Dendritic cell treated with granulocyte-macrophage colony-stimulating factor and Interleukin-4, amounts not matched to agents 40 ng/mL and 50 ng/mL, for 4 days (primary cell): Measurements from ENCODE around the gene PDZD7.

Source experiments
- H3K27ac Mint-ChIP-seq: one replicate; pipeline ENCODE4 v1.8.0; 2022; ENCODE audit warnings: mild to moderate bottlenecking, mixed read lengths
- H3K27me3 Mint-ChIP-seq: one replicate; pipeline ENCODE4 v1.8.0; 2022; ENCODE audit warnings: mild to moderate bottlenecking, mixed read lengths
- H3K36me3 Mint-ChIP-seq: one replicate; pipeline ENCODE4 v1.8.0; 2022; ENCODE audit warnings: low read depth, mixed read lengths
- H3K4me1 Mint-ChIP-seq: one replicate; pipeline ENCODE4 v1.8.0; 2022; ENCODE audit warnings: low read depth, mixed read lengths
- H3K4me3 Mint-ChIP-seq: one replicate; pipeline ENCODE4 v1.8.0; 2022; ENCODE audit warnings: mild to moderate bottlenecking, moderate library complexity, mixed read lengths
- H3K9me3 Mint-ChIP-seq: one replicate; pipeline ENCODE4 v1.8.0; 2022; ENCODE audit warnings: mixed read lengths
- intact Hi-C: fragments of 100-400 bp; cut with micrococcal nuclease; formaldehyde crosslinking; loops from one replicate; pipeline ENCODE4 v1.15.0; 2022

Gene PDZD7

DNA sequence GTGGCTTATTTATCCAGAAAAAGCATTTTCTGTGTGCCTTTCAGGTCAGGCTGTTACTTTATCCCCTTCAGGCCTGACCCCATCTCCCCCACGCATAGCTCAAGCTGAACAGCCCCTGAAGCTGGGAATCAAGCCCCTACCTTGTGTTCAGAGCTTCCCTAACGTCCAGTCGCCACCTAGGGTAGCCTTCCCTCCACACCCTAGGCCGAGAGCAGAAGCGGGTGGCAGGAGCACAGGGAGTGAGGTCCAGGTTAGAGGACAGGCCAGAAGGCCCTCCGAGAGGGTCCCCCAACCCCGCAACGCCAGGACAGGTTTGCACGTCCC, 62.1 kb downstream of the PDZD7 start:
- peak overlapping the region; percentile 58 for H3K4me3 Mint-ChIP-seq
- peak overlapping the region; percentile 35 for H3K27ac Mint-ChIP-seq
- H3K36me3 Mint-ChIP-seq: peaks cover 22% of the 10 kb centered on the region
- H3K9me3 Mint-ChIP-seq: no peaks in the 10 kb centered on the region
- H3K27me3 Mint-ChIP-seq: peaks cover 23% of the 10 kb centered on the region
- intact Hi-C loops: loop anchor here (10.0 kb wide), 1 partner anchor 46 kb away; no protein-coding TSS in a partner anchor
- peaks cover 27% of the 10 kb centered on the region for H3K4me1 Mint-ChIP-seq

DNA sequence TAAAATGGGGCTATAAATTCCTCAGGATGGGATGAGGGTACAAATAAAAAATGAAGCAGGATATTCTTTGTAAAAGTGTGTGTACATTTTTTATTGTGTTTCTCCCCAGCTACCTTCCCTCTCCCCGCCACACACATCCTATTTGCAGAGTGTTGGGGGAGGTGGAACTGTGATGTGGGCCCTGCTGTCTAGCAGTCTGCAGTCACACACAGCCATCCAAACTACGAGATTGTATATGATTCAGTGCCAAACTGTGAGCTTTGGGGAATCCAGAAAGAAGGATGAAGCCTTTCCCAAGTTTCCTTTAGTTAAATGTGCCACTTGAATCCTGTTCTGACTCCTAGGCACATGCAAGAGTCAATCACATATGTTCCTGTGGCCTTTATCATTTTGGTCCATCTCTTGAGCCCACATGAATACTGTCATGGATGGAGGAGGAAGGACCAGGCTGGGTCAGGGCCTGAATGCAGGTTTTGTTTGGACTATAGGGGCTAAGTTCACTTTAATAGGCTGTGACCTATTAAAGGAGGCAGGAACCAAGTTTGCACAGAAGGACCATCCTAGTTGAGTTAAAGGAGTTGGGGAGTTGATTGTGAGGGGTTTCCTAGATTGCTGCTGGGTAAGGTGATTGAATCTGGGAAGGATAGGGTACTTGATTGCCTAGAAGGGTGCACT, 62.7 kb downstream of the PDZD7 start:
- Mint-ChIP-seq H3K36me3 (peaks cover 28% of the 10 kb centered on the region), H3K9me3 (no peaks in the 10 kb centered on the region), H3K4me1 (peaks cover 27% of the 10 kb centered on the region), H3K27ac (no peak overlapping the region), H3K4me3 (no peak overlapping the region), H3K27me3 (peaks cover 23% of the 10 kb centered on the region)
- intact Hi-C loops: loop anchor here (10.0 kb wide), 1 partner anchor 47 kb away; no protein-coding TSS in a partner anchor

DNA sequence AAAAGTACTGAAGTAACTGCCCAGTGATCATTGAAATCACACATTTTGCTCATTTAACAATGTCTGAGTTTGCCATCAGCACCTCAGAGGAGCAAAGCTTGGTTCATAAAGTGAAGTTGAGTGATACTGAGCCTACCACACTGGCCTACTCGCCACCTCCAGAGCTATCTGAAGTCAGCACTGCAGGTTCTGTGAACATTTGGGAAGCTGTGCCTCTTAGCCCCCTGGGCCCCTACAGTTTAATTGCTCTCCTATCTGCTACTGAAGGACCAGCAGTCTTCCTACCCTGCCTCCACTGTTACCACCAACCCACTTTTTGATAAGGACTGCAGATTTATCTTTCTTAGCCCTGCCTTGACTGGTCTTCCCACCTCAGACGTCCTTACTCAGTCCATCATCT, 63.6 kb downstream of the PDZD7 start:
- no peaks in the 10 kb centered on the region for H3K9me3 Mint-ChIP-seq
- no peak overlapping the region for H3K4me3 Mint-ChIP-seq
- no peak overlapping the region for H3K27ac Mint-ChIP-seq
- H3K4me1 Mint-ChIP-seq: peaks cover 27% of the 10 kb centered on the region
- intact Hi-C loops: loop anchor here (10.0 kb wide), 1 partner anchor 47 kb away; no protein-coding TSS in a partner anchor
- H3K27me3 Mint-ChIP-seq: peaks cover 23% of the 10 kb centered on the region
- peaks cover 37% of the 10 kb centered on the region for H3K36me3 Mint-ChIP-seq

DNA sequence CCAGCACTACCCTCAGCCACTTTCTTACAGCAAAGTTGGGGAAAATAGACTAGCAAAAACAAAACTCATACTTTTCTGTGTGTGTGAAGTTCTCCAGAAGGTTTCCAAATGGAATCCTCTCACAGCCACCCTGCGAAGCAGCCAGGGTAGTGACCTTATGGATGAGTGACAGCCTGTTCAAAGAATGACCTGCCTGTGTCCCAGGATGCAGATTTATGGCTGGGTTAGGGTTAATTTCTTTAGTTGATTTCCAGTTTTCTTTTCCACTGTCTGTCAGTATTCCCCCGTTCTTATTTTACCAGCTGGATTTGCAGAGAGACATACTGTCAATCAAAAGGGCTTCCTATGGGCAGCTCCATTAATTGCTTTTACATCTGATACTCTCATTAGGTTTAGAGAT, 64.0 kb downstream of the PDZD7 start:
- Mint-ChIP-seq H3K9me3 (no peaks in the 10 kb centered on the region), H3K4me3 (no peak overlapping the region), H3K27me3 (peaks cover 23% of the 10 kb centered on the region), H3K4me1 (peaks cover 27% of the 10 kb centered on the region), H3K36me3 (peaks cover 41% of the 10 kb centered on the region), H3K27ac (no peak overlapping the region)
- intact Hi-C loops: loop anchor here (10.0 kb wide), 1 partner anchor 48 kb away; no protein-coding TSS in a partner anchor

DNA sequence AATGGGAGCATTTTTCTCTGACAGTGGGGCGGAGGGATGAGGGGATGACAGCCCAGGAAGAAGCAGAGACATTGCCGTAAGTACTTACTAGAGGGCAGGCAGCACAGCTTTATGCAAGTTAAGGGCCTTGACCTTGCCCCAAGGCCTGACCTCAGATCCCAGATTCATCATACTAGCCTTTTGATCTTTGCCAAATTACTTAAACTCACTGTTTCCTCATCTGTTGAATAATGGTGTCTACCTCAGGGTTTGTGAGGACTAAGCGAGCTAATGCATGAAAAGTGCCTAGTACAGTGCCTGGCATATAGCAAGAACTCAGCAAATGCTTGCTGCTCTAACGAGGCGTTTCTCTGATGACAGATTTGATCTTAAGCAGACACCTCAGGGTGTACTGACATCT, 65.1 kb downstream of the PDZD7 start:
- no peaks in the 10 kb centered on the region for H3K9me3 Mint-ChIP-seq

DNA sequence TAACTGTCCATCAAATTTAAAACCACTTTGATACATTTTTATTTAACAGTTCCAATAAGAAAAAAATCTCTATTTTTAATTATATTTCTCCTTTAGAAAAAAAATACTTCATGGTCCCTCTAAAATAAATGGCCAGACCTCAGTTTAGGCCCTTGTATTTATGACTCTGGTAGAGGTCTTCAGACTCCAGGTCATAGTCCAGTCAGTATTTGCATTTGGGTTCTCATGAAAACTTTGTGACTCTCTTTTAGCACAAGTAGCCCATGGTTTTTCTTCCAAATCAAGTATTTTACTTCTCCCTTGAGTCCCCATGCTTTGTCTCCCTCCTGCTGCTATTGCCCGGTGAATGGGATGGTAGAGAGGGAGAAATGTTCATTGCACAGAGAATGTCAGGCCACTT, 67.1 kb downstream of the PDZD7 start:
- Mint-ChIP-seq H3K36me3 (peaks cover 61% of the 10 kb centered on the region), H3K4me3 (no peak overlapping the region), H3K27me3 (peaks cover 6% of the 10 kb centered on the region), H3K4me1 (peaks cover 28% of the 10 kb centered on the region), H3K9me3 (no peaks in the 10 kb centered on the region), H3K27ac (no peak overlapping the region)
- intact Hi-C loops: loop anchor here (10.0 kb wide), 1 partner anchor 51 kb away; no protein-coding TSS in a partner anchor

More for the DNA sequence above, 65.1 kb downstream of the PDZD7 start:
- Mint-ChIP-seq H3K27ac (no peak overlapping the region), H3K36me3 (peaks cover 46% of the 10 kb centered on the region), H3K4me3 (no peak overlapping the region), H3K4me1 (peaks cover 27% of the 10 kb centered on the region), H3K27me3 (peaks cover 23% of the 10 kb centered on the region)
- intact Hi-C loops: loop anchor here (10.0 kb wide), 1 partner anchor 49 kb away; no protein-coding TSS in a partner anchor

DNA sequence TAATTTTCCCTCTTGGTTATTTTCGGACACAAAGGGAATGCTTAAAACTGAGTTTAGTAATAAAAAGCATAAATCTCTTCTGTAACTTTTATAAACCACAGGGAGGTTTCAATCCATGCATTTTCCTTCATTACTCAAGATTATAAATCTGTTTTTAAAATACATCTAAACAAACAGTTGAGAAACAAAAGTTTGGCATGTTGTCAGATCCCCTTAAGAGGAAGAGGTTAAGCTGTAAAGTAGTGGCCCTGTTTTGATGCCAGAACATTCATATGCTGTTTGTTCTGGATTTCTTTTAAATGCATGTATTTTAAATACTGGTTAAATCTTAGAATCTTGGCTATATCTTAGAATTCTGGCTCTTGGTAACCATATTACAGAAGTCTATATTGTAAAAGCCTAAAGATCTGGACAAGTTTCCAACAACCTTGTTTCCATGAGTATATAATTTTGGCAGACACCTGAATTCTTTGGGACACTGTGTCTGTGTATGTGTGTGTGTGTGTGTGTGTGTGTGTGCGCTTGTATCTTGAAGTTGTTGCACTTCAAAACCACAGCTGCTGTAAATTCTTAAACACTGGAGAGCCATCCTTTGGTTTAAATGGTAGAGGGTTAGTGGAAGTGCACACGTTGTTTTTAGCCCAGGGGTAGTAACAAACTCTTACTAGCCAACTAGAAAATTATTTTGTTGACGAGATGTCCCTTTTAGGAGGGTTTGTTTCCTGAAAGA, 68.4 kb downstream of the PDZD7 start:
- peaks cover 70% of the 10 kb centered on the region for H3K36me3 Mint-ChIP-seq
- no peak overlapping the region for H3K27ac Mint-ChIP-seq
- no peaks in the 10 kb centered on the region for H3K9me3 Mint-ChIP-seq
- H3K4me3 Mint-ChIP-seq: no peak overlapping the region
- intact Hi-C loops: loop anchor here (10.0 kb wide), 1 partner anchor 52 kb away; no protein-coding TSS in a partner anchor
- H3K27me3 Mint-ChIP-seq: no peaks in the 10 kb centered on the region
- peaks cover 19% of the 10 kb centered on the region for H3K4me1 Mint-ChIP-seq

DNA sequence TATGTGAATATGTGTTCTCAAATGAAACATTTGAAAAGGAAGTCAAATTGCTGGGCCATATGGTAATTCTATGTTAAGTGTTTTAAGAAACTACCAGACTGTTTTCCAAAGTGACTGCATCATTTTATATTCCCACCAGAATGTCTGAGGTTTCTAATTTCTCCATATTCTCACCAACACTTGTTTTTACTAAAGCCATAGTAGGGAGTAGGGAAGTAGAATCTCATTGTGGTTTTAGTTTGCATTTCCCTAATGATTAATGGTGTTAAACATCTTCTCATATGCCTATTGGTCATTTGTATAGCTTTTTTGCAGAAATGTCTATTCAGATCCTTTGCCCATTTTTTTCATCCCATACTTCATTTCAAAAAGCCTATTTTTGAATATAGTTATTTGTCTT, 70.7 kb downstream of the PDZD7 start:
- H3K9me3 Mint-ChIP-seq: no peaks in the 10 kb centered on the region
- peaks cover 16% of the 10 kb centered on the region for H3K4me1 Mint-ChIP-seq
- H3K4me3 Mint-ChIP-seq: no peak overlapping the region
- peaks cover 85% of the 10 kb centered on the region for H3K36me3 Mint-ChIP-seq
- H3K27ac Mint-ChIP-seq: no peak overlapping the region
- intact Hi-C loops: loop anchor here (10.0 kb wide), 1 partner anchor 55 kb away; no protein-coding TSS in a partner anchor
- no peaks in the 10 kb centered on the region for H3K27me3 Mint-ChIP-seq
